Mucosa of descending colon (tissue), 3 donors: ENCODE data around the gene CDC42BPG. TPM values are rescaled to one million over a fixed set of nuclear protein-coding genes. Genes with fewer than 3 reads are reported as not detected.

ENCODE experiments used
- ATAC-seq: fragments of 200-7000 bp; cut with Tn5 transposase; one replicate; pipeline ENCODE4 v1.9.1; 2020; ENCODE audit warnings: mild to moderate bottlenecking, moderate library complexity
- DNase-seq, 3 donors: peaks; one replicate each; pipeline ENCODE4 v3.0.0-alpha.2; 2020
- H3K36me3 ChIP-seq: fragments of 200-600 bp; one replicate; pipeline ENCODE4 v1.8.0; 2021; ENCODE audit warnings: low read depth, mild to moderate bottlenecking
- H3K4me1 ChIP-seq: fragments of 200-600 bp; one replicate; pipeline ENCODE4 v1.8.0; 2021; ENCODE audit warnings: low read depth, mild to moderate bottlenecking
- H3K4me3 ChIP-seq: fragments of 200-600 bp; one replicate; pipeline ENCODE4 v1.8.0; 2021; ENCODE audit warnings: mild to moderate bottlenecking
- H3K9me3 ChIP-seq: fragments of 200-600 bp; one replicate; pipeline ENCODE4 v1.8.0; 2021; ENCODE audit warnings: mild to moderate bottlenecking
- intact Hi-C, 2 donors: fragments of 100-400 bp; cut with DNase I in 1 of 2; cut with micrococcal nuclease in 1 of 2; formaldehyde crosslinking; loops; one replicate each; pipeline versions ENCODE4 v1.11.0 to v1.11.1; 2022; cut with DNase I, micrococcal nuclease
- total RNA-seq, 3 donors: library from RNA; stranded (reverse); fragmentation: NEBNext Ultra II Directional in 2 of 3; extraction: Animal tissue kit (Norgen Biotek cat#: 25700) in 2 of 3; gene quantifications; one replicate each; pipeline versions ENCODE4 v1.2.1 to v1.2.4, GENCODE V29; 2021 to 2023
- TF ChIP-seq, protein P1 (sequence below): fragments of 200-600 bp; IDR thresholded peaks from one replicate; pipeline ENCODE4 v1.8.0; 2022; ENCODE audit warnings: antibody characterized with exemption, mild to moderate bottlenecking
- donor health status: DM: no; HTN: no; CAD: no; lungs with moderate emphysema.
- donor health status: DM: no; HTN: no; CAD: no.
- donor health status: DM: no; HTN: yes; CAD: no.

Gene CDC42BPG
- total RNA-seq, 3 donors from 2014 or later, result 24.3 to 73.1 (median 32.3) TPM

DNA sequence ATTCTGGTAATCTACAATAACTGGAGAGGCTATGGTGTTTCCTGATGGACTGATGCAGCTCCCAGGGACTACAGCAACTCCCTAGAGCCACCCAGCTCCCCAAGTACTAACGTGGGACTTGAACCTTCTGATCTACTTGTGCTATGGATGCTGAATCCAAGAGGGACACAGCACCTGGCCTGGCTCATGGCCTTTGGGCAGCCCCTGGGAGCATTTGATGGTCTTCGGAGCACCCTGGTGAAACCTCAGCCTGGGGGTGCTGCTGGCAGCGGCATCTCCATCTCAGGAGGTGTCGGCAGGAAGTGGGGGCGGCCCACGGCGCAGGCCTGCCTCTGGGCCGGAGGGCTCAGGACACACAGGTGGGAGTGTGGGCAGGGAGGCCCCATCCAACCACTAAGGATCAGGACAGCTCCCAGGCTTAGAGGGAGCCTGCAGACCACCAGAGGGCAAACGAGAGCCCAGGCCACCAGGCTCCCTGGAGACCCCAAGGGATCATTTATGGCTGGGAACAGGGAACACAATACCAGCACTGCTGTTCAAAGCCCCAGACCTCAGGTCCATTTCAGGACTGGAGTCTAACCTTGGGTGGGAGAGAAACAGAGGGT, 25.2 kb upstream of the CDC42BPG start:
- no peak overlapping the region for H3K4me3 ChIP-seq
- intact Hi-C loops, result no loop called here

DNA sequence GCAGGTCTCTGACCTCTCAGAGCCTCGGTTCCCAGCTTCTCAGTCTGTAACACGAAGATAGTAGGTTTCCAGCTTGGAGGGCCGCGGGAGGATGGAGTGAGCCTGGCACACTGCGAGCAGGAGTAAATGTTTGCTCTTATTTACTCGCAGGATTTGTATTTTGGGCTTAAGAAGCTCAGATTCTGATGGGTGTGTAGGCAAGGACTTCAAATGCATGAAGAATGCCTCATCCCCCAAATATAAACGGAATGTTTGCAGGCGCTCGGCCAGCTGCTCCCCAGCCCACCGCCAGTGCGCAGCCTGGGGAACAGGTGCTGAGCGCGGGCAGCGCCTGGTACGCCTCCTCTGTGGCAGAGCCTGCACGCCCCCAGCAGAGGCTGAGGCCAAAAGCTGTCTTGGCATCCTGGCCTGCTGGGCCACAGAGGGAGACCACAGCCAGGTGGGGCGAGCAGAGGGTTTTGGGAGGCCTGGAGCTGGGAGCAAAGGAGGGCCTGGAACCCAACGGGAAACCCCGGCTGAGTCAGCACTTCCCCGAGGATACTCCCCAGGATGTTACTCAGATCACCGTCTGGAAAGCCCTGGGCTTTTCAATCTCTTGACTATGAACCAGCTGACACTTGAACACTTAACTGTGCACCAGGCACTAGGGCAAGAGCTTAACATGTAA, 24.6 kb upstream of the CDC42BPG start:
- ATAC-seq (peak; percentile 8), DNase-seq (no peak)
- H3K4me3 ChIP-seq, result no peak overlapping the region
- H3K9me3 ChIP-seq, result no peaks in the 10 kb centered on the region
- TF ChIP-seq, protein P1, sequence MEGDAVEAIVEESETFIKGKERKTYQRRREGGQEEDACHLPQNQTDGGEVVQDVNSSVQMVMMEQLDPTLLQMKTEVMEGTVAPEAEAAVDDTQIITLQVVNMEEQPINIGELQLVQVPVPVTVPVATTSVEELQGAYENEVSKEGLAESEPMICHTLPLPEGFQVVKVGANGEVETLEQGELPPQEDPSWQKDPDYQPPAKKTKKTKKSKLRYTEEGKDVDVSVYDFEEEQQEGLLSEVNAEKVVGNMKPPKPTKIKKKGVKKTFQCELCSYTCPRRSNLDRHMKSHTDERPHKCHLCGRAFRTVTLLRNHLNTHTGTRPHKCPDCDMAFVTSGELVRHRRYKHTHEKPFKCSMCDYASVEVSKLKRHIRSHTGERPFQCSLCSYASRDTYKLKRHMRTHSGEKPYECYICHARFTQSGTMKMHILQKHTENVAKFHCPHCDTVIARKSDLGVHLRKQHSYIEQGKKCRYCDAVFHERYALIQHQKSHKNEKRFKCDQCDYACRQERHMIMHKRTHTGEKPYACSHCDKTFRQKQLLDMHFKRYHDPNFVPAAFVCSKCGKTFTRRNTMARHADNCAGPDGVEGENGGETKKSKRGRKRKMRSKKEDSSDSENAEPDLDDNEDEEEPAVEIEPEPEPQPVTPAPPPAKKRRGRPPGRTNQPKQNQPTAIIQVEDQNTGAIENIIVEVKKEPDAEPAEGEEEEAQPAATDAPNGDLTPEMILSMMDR, result no peak
- peaks cover 49% of the 10 kb centered on the region for H3K4me1 ChIP-seq
- intact Hi-C loops, result no loop called here
- H3K36me3 ChIP-seq, result no peaks in the 10 kb centered on the region

More for the DNA sequence above, 25.2 kb upstream of the CDC42BPG start:
- TF ChIP-seq, protein P1, result no peak
- Histone ChIP-seq H3K9me3 (no peaks in the 10 kb centered on the region), H3K4me1 (peaks cover 47% of the 10 kb centered on the region), H3K36me3 (no peaks in the 10 kb centered on the region)
- peak; percentile 8 for ATAC-seq
- DNase-seq, result no peak

DNA sequence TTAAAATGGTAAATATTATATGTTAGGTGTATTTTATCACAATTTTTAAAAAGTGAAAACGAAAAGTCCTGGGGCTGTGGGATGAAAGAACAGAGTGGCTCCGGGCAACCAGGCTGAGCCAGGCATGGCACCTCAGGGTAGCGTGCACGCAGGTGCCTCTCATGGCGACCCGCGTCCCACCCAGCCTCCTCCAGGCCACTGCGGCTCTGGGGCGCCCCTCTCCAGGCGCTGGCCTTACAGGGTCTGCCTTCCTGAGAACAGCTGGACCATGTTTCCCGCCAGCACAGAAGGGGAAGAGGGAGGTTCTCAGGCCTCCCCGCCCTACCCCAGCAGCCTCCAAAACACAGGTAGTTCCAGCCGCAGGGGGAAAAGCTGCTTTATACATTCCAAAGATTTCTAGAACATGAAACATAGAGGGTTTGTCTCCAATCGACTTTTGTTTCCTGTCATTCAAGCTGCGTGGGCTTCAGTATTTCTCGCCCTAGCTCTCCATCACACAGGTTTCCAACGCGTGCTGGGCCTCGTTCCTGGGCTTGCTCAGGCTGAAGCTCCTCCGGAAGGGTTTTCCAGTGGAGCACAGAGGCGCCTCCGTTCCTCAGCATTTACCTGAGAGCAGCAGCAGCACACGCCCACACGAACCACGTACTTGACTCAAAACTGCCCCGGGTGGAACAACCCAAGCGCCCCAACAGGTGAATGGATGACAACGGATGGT, 23.5 kb upstream of the CDC42BPG start:
- TF ChIP-seq, protein P1, result no peak
- H3K36me3 ChIP-seq, result no peaks in the 10 kb centered on the region
- H3K9me3 ChIP-seq, result no peaks in the 10 kb centered on the region
- DNase-seq (no peak), ATAC-seq (no peak)
- H3K4me3 ChIP-seq, result no peak overlapping the region
- intact Hi-C loops, result no loop called here
- peaks cover 54% of the 10 kb centered on the region for H3K4me1 ChIP-seq

DNA sequence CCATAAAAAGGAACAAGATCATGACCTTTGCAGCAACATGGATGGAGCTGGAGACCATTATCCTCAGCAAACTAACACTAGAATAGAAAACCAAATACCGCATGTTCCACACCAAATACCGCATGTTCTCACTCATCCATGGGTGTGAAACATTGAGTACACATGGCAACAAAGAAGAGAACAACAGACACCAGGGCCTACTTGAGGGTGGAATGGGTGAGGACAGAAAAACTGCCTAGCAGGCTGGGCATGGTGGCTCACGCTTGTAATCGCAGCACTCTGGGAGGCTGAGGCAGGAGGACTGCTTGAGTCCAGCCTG, 21.7 kb upstream of the CDC42BPG start:
- no peaks in the 10 kb centered on the region for H3K9me3 ChIP-seq
- TF ChIP-seq, protein P1, result no peak
- intact Hi-C loops, result no loop called here

DNA sequence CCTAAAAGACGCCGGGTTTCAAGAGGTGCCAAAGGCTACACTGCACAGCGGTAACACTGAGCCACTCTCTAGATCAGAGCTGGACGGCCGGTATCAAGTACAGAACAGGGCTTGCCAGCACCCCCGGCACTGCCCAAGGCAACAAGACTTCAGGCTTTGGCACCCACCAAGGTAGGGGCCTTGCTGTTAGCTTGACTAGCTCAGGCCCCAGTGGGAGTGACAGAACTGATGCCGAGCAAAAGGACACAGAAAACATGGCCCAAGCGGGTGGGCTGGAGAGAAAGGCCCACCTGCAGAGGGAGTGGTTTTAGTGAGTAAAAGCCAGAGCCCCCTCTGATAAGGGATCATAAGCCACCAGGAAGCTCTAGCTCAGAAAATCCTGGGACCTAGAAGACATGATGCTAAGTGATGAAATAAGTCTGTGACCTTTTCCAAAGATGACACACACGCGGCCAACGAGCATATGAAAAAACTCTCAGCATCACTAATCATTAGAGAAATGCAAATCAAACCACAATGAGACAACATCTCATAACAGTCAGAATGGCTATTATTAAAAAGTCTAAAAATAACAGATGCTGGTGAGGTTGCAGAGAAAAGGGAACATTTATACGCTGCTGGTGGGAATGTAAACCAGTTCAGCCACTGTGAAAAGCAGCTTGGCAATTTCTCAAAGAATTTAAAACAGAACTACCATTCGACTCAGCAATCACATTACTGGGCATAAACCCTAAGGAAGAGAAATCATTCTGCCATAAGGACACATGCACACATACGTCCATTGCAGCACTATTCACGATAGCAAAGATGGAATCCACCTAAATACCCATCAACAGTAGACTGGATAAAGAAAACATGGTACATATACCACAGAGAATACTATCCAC, 21.1 kb upstream of the CDC42BPG start:
- DNase-seq, result no peak
- Histone ChIP-seq H3K4me1 (peaks cover 46% of the 10 kb centered on the region), H3K9me3 (no peaks in the 10 kb centered on the region), H3K4me3 (no peak overlapping the region), H3K36me3 (no peaks in the 10 kb centered on the region)
- intact Hi-C loops, result no loop called here
- ATAC-seq, result peak; percentile 4
- TF ChIP-seq, protein P1, result no peak

More for the DNA sequence above, 21.7 kb upstream of the CDC42BPG start:
- H3K4me1 ChIP-seq, result peaks cover 51% of the 10 kb centered on the region
- H3K36me3 ChIP-seq, result no peaks in the 10 kb centered on the region
- no peak for DNase-seq
- ATAC-seq, result no peak
- H3K4me3 ChIP-seq, result no peak overlapping the region
